RWPE2 (cell line): ENCODE results near the gene SPTBN5.

Experiments used
- ATAC-seq: fragments of 200-7000 bp; cut with Tn5 transposase; 3 replicates; pipeline ENCODE4 v1.9.1; 2021; ENCODE audit warnings: low read depth
- DNase-seq: peaks from one replicate; pipeline ENCODE4 v3.0.0-alpha.2; 2020; ENCODE audit warnings: low spot score
- H3K27ac ChIP-seq: fragments of 450-650 bp; 2 replicates; pipeline ENCODE4 v1.5.1; 2017; ENCODE audit warnings: mild to moderate bottlenecking; ENCODE audit not compliant: poor library complexity, severe bottlenecking
- H3K27me3 ChIP-seq: fragments of 250-450 bp; sonication (Bioruptor Pico); 2 replicates; pipeline ENCODE4 v1.5.1; 2021; ENCODE audit warnings: mild to moderate bottlenecking, moderate library complexity; ENCODE audit not compliant: insufficient read depth, poor library complexity, severe bottlenecking
- H3K36me3 ChIP-seq: fragments of 250-450 bp; sonication (Bioruptor Pico); 2 replicates; pipeline ENCODE4 v1.5.1; 2020; ENCODE audit warnings: low read depth, mild to moderate bottlenecking, moderate library complexity
- H3K4me1 ChIP-seq: fragments of 250-450 bp; sonication (Bioruptor Pico); 2 replicates; pipeline ENCODE4 v1.5.1; 2021; ENCODE audit warnings: mild to moderate bottlenecking, moderate library complexity; ENCODE audit not compliant: insufficient read depth, poor library complexity, severe bottlenecking
- H3K4me3 ChIP-seq: fragments of 250-450 bp; sonication (Bioruptor Pico); 2 replicates; pipeline ENCODE4 v1.5.1; 2021; ENCODE audit warnings: mild to moderate bottlenecking, moderate library complexity; ENCODE audit not compliant: severe bottlenecking
- H3K9me3 ChIP-seq: fragments of 250-450 bp; sonication (Bioruptor Pico); 2 replicates; pipeline ENCODE4 v1.5.1; 2021; ENCODE audit warnings: mild to moderate bottlenecking, moderate library complexity; ENCODE audit not compliant: severe bottlenecking
- TF ChIP-seq, protein P1 (sequence below): fragments of 450-650 bp; IDR thresholded peaks from one replicate; pipeline ENCODE4 v1.5.1; 2017; ENCODE audit warnings: mild to moderate bottlenecking, moderate library complexity; ENCODE audit not compliant: poor library complexity, severe bottlenecking

SPTBN5 gene

DNA sequence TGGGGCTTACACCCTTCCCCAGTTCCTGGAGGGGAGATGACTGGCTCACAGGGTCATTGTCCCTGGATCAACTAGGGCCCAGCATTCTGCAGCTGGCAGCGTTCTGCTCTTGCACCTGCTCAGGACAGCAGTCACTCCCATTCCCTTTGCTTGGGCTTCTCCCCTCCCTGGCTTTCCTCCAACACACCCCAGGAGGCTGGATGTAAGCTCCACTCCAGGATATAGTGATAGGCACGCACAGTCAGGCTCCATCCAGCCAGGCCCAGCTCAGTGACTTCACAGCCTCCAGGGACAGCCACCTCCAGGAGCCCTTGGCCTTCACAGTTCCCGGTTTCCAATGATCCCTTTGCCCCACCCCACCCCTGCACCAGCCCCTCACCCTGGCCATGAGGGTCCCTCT is 1.9 kb downstream of the SPTBN5 start:
- DNase-seq (peak; percentile 57), ATAC-seq (no peak)
- H3K27me3 ChIP-seq: no peaks in the 10 kb centered on the region
- no peaks in the 10 kb centered on the region for H3K9me3 ChIP-seq
- H3K4me3 ChIP-seq: no peak overlapping the region
- no peaks in the 10 kb centered on the region for H3K36me3 ChIP-seq
- H3K4me1 ChIP-seq: peaks cover 17% of the 10 kb centered on the region
- H3K27ac ChIP-seq: no peak overlapping the region
- TF ChIP-seq, protein P1, sequence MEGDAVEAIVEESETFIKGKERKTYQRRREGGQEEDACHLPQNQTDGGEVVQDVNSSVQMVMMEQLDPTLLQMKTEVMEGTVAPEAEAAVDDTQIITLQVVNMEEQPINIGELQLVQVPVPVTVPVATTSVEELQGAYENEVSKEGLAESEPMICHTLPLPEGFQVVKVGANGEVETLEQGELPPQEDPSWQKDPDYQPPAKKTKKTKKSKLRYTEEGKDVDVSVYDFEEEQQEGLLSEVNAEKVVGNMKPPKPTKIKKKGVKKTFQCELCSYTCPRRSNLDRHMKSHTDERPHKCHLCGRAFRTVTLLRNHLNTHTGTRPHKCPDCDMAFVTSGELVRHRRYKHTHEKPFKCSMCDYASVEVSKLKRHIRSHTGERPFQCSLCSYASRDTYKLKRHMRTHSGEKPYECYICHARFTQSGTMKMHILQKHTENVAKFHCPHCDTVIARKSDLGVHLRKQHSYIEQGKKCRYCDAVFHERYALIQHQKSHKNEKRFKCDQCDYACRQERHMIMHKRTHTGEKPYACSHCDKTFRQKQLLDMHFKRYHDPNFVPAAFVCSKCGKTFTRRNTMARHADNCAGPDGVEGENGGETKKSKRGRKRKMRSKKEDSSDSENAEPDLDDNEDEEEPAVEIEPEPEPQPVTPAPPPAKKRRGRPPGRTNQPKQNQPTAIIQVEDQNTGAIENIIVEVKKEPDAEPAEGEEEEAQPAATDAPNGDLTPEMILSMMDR: no peak

DNA sequence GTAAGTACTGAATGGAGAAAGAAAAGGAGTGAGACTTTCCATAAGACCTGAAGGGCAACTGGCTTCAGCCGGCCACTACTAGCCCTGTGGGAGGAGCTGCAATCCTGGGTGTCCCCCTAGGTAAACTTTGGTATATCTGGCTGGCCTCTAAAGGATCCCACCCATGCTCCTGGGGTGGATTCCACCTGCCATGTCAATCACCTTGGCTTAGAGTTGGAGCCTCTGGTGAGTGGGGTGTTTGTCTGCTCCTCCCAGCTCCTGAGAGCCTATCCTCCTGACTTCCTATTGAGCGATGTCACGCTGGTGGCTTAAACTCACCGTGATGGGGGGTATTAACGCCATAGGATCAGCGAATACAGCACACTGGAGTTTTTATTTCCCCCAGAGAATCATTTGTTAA is 2.6 kb downstream of the SPTBN5 start:
- H3K27me3 ChIP-seq: no peaks in the 10 kb centered on the region
- H3K27ac ChIP-seq: no peak overlapping the region
- TF ChIP-seq, protein P1: no peak
- DNase-seq: no peak
- H3K4me1 ChIP-seq: peaks cover 17% of the 10 kb centered on the region
- no peaks in the 10 kb centered on the region for H3K9me3 ChIP-seq
- no peak for ATAC-seq
- H3K4me3 ChIP-seq: no peak overlapping the region
- H3K36me3 ChIP-seq: no peaks in the 10 kb centered on the region

DNA sequence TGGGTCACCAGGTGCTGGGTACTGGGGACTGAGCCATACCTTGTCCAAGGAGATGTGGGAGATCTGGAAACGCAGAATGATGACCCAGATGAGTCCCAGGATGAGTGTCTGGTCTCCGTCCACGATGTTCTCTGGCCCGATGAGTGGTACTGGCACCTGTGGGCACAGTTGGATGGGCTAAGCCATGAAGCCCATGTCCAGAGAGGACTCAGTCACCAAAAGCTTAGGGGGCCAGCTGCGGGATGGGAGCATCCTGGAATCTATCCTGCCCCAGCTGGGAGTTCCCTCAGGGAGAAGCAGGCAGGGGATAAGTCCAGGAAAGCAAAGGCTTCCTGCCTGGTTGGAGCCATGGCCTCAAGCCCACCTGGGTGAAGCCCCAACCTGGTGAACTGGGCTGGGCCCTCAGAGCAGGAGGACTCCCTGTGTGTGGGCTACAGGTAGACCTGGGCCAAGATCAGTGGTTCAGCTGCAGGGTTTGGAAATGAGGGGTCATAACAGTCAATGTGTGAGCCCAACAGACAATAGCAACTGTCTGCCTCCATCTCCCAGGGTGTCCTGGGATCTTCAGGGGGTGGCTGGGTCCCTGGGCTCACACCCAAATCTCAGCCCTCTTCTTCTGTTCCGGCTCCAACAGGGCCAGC is 3.7 kb downstream of the SPTBN5 start:
- Histone ChIP-seq H3K27ac (no peak overlapping the region), H3K27me3 (no peaks in the 10 kb centered on the region)

DNA sequence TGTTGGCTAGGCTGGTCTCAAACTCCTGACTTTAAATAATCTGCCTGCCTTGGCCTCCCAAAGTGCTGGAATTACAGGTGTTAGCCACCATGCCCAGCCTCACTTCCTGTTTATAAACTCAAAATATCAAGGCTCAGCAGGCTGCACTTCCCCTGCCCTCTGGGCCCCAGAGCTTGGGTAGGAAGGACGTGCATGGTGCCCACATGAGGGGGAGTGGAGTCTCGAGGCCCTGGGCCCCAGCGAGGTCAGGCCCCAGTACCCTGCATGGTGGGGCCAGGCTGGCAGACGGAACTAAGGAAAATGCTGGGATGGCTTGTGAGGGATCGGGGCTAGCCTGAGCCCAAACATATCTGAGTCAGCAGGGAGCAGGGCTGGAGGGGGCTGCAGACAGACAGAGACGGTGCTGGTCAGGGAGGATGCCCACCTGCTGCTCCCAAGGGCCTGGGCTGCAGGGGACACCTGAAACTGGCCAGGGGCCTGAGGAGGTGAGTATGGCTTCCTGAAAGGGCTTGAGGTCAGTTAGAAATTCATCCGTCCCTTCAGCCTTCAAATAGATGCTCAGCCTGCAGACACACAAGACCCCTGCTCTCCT is 5.1 kb downstream of the SPTBN5 start:
- TF ChIP-seq, protein P1: no peak
- H3K4me3 ChIP-seq: no peak overlapping the region
- ATAC-seq: no peak
- DNase-seq: no peak
- H3K27ac ChIP-seq: no peak overlapping the region
- H3K9me3 ChIP-seq: no peaks in the 10 kb centered on the region
- H3K27me3 ChIP-seq: no peaks in the 10 kb centered on the region
- H3K4me1 ChIP-seq: no peaks in the 10 kb centered on the region
- no peaks in the 10 kb centered on the region for H3K36me3 ChIP-seq

More for the DNA sequence above, 3.7 kb downstream of the SPTBN5 start:
- TF ChIP-seq, protein P1: no peak
- Histone ChIP-seq H3K36me3 (no peaks in the 10 kb centered on the region), H3K4me3 (no peak overlapping the region), H3K4me1 (peaks cover 12% of the 10 kb centered on the region), H3K9me3 (no peaks in the 10 kb centered on the region)
- ATAC-seq (no peak), DNase-seq (peak; percentile 55)

DNA sequence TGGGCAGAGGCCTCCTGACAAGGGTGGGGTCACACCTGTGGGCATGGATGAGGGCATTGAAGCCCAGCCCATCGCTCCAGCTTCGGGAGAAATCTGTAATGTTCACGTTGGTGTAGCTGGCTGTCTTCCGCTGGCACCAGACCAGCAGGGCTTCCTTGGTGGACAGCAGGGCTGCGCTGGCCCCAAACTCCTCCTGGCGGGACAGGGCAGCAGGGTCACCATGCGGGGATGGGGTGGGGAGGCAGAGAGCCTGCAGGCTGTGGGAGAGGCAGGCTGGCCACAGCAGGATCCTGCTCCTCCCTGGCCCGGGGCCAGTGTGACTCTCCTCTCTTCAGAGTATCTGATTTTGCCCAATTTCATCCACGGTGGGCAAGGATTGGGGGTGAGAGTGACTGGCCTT is 6.0 kb downstream of the SPTBN5 start:
- Histone ChIP-seq H3K4me3 (no peak overlapping the region), H3K4me1 (no peaks in the 10 kb centered on the region), H3K27ac (no peak overlapping the region), H3K36me3 (no peaks in the 10 kb centered on the region), H3K27me3 (no peaks in the 10 kb centered on the region), H3K9me3 (no peaks in the 10 kb centered on the region)
- TF ChIP-seq, protein P1: no peak
- ATAC-seq (no peak), DNase-seq (no peak)
